Measurements from ENCODE around the gene MSRB3. TPM values are rescaled to one million over a fixed set of nuclear protein-coding genes. Genes with fewer than 3 reads are reported as not detected.
A peak's percentile ranks its signal among the peaks of the same experiment; 100 is the strongest.

MSRB3 gene
- total RNA-seq, 4 donors from 2014 or later, result 21.7 to 56.9 (median 26.4) TPM

DNA sequence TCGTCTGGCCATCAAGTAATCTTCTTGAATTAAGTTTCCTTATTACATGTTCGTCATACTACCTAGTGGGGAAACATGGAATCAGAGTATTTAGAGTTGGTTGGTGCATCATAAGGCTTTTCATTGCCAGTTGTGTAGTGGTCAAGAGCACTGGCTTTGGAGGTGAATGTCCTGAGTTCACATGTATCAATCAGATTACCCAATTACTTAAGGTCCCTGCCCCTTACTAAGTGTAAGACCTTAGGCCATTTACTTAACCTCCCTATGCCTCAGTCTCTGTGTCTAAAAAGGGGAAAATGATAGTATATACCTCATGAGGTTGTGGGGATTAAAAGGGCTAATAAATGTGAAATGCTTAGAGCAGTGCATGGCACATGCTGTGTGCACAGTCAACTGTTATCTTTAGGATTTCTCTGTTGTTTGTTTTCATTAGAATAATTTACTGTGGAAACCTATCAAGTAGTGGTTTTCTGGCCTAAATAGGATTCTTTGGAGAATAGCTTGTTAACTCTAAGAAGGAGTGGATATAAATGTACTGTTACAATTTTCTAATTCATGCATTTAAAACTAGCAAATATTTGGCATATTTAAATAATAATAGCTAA is 27.0 kb downstream of the MSRB3 start:
- peak overlapping the region in 2 of 4 donors; percentile 40 to 51 for H3K27ac ChIP-seq
- TF ChIP-seq, protein P1, sequence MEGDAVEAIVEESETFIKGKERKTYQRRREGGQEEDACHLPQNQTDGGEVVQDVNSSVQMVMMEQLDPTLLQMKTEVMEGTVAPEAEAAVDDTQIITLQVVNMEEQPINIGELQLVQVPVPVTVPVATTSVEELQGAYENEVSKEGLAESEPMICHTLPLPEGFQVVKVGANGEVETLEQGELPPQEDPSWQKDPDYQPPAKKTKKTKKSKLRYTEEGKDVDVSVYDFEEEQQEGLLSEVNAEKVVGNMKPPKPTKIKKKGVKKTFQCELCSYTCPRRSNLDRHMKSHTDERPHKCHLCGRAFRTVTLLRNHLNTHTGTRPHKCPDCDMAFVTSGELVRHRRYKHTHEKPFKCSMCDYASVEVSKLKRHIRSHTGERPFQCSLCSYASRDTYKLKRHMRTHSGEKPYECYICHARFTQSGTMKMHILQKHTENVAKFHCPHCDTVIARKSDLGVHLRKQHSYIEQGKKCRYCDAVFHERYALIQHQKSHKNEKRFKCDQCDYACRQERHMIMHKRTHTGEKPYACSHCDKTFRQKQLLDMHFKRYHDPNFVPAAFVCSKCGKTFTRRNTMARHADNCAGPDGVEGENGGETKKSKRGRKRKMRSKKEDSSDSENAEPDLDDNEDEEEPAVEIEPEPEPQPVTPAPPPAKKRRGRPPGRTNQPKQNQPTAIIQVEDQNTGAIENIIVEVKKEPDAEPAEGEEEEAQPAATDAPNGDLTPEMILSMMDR (IDR thresholded peaks at IDR 0.05), result no peak
- TF ChIP-seq POLR2AphosphoS5 (IDR thresholded peaks at IDR 0.05) (no peak), POLR2A (IDR thresholded peaks at IDR 0.05) (no peak), EP300 (IDR thresholded peaks at IDR 0.05; ENCODE audit: low read depth) (no peak)
- intact Hi-C loops (cut with DNase I; ENCODE audit: low total_unique reads), result no loop called here
- in situ Hi-C loops (cut with MboI; ENCODE audit: low pct_ligation_motif_present in 1 of 4, low pct_unique_long_range_greater_than_20kb in 1 of 4, low sequenced_read_pairs in 3 of 4), result loop anchor here in 3 of 4 donors (10.0 to 25.0 kb wide), 2 partner anchors 782 to 799 kb away; no protein-coding TSS in a partner anchor
- peaks cover 2 to 22% (median 9%) of the 10 kb centered on the region in 4 donors for H3K4me1 ChIP-seq
- no peak for DNase-seq
- WGBS, 2 donors (ENCODE audit: low coverage in 1 of 2), result 43 to 68% methylated on average over 2 of the region's 2 CpGs
- no peaks in the 10 kb centered on the region for H3K36me3 ChIP-seq
- H3K9me3 ChIP-seq, result no peaks in the 10 kb centered on the region
- H3K27me3 ChIP-seq, result no peaks in the 10 kb centered on the region
- H3K4me3 ChIP-seq, result no peak overlapping the region

GRCh38 chr12:65306366-65307168 is 28.1 kb downstream of the MSRB3 start:
- in situ Hi-C loops (cut with MboI; ENCODE audit: low pct_ligation_motif_present in 1 of 4, low pct_unique_long_range_greater_than_20kb in 1 of 4, low sequenced_read_pairs in 3 of 4) (loop anchor here in 3 of 4 donors (10.0 to 25.0 kb wide), 2 partner anchors 781 to 798 kb away; no protein-coding TSS in a partner anchor), intact Hi-C loops (cut with DNase I; ENCODE audit: low total_unique reads) (no loop called here)
- Histone ChIP-seq H3K9me3 (no peaks in the 10 kb centered on the region), H3K27ac (peak overlapping the region in 3 of 4 donors; percentile 26 to 51 (median 40)), H3K4me3 (no peak overlapping the region), H3K27me3 (no peaks in the 10 kb centered on the region), H3K36me3 (no peaks in the 10 kb centered on the region), H3K4me1 (peaks cover 0 to 22% (median 9%) of the 10 kb centered on the region in 4 donors)
- TF ChIP-seq POLR2AphosphoS5 (IDR thresholded peaks at IDR 0.05) (peak in 2 of 3 donors; percentile 74 to 90), POLR2A (IDR thresholded peaks at IDR 0.05) (no peak)
- TF ChIP-seq, protein P1 (IDR thresholded peaks at IDR 0.05), result peak; percentile 27 to 51 (median 45)
- 30 to 31% methylated on average over 5 to 6 of the region's 6 CpGs for WGBS, 2 donors (ENCODE audit: low coverage in 1 of 2)
- DNase-seq, result peak; percentile 48

DNA sequence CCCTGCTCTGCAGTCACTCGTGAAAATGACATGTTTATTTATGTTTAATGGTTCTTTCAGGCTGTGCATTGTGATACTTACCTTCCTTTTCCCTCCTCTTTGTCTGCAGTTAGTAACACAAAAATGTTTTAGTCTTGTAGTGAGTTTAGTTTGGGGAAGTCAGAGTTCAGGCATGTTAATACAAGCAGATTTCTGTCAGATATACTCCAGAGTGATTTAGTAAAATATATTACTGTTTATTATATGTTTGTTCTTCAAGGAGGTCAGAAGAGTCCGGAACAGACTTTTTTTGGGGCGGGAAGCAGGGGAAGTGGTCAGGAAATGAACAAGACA is 28.7 kb downstream of the MSRB3 start:
- in situ Hi-C loops (cut with MboI; ENCODE audit: low pct_ligation_motif_present in 1 of 4, low pct_unique_long_range_greater_than_20kb in 1 of 4, low sequenced_read_pairs in 3 of 4) (loop anchor here in 3 of 4 donors (10.0 to 25.0 kb wide), 2 partner anchors 780 to 798 kb away; no protein-coding TSS in a partner anchor), intact Hi-C loops (cut with DNase I; ENCODE audit: low total_unique reads) (no loop called here)
- TF ChIP-seq, protein P1 (IDR thresholded peaks at IDR 0.05), result no peak
- no peak for TF ChIP-seq POLR2AphosphoS5 (IDR thresholded peaks at IDR 0.05)
- no peak for TF ChIP-seq POLR2A (IDR thresholded peaks at IDR 0.05)
- TF ChIP-seq EP300 (IDR thresholded peaks at IDR 0.05; ENCODE audit: low read depth), result no peak
- Histone ChIP-seq H3K9me3 (no peaks in the 10 kb centered on the region), H3K4me3 (no peak overlapping the region), H3K4me1 (peaks cover 0 to 22% (median 9%) of the 10 kb centered on the region in 4 donors), H3K27me3 (no peaks in the 10 kb centered on the region), H3K27ac (peak overlapping the region in 3 of 4 donors; percentile 26 to 51 (median 40)), H3K36me3 (no peaks in the 10 kb centered on the region)
- no peak for DNase-seq
- WGBS, 2 donors (ENCODE audit: low coverage in 1 of 2), result 13 to 33% methylated on average over 3 of the region's 3 CpGs

GRCh38 chr12:65308006-65308405 is 29.5 kb downstream of the MSRB3 start:
- H3K27ac ChIP-seq, result peak overlapping the region in 1 of 4 donors; percentile 51
- no peak for DNase-seq
- in situ Hi-C loops (cut with MboI; ENCODE audit: low pct_ligation_motif_present in 1 of 4, low pct_unique_long_range_greater_than_20kb in 1 of 4, low sequenced_read_pairs in 3 of 4), result loop anchor here in 3 of 4 donors (10.0 to 25.0 kb wide), 2 partner anchors 779 to 797 kb away; no protein-coding TSS in a partner anchor
- H3K4me1 ChIP-seq, result peaks cover 0 to 22% (median 9%) of the 10 kb centered on the region in 4 donors
- intact Hi-C loops (cut with DNase I; ENCODE audit: low total_unique reads), result no loop called here
- no peaks in the 10 kb centered on the region for H3K9me3 ChIP-seq
- TF ChIP-seq, protein P1 (IDR thresholded peaks at IDR 0.05), result no peak
- no peak for TF ChIP-seq POLR2A (IDR thresholded peaks at IDR 0.05)
- TF ChIP-seq EP300 (IDR thresholded peaks at IDR 0.05; ENCODE audit: low read depth), result no peak
- TF ChIP-seq POLR2AphosphoS5 (IDR thresholded peaks at IDR 0.05), result no peak
- H3K4me3 ChIP-seq, result no peak overlapping the region
- 22 to 28% methylated on average over 3 to 4 of the region's 4 CpGs for WGBS, 2 donors (ENCODE audit: low coverage in 1 of 2)
- no peaks in the 10 kb centered on the region for H3K36me3 ChIP-seq
- H3K27me3 ChIP-seq, result no peaks in the 10 kb centered on the region
